ENCODE data around the gene RNF38.

Gene RNF38

GRCh38 chr9:36363448-36363847, 36.6 kb downstream of the RNF38 start:
- H3K9me3 ChIP-seq, result no peaks in the 10 kb centered on the region
- H3K36me3 ChIP-seq, result peaks cover 62% of the 10 kb centered on the region
- H3K27me3 ChIP-seq, result no peaks in the 10 kb centered on the region

GRCh38 chr9:36358486-36358885, 41.6 kb downstream of the RNF38 start:
- no peak for TF ChIP-seq CTCF (IDR thresholded peaks at IDR 0.05)
- Histone ChIP-seq H3K27ac (no peak overlapping the region), H3K9me3 (no peaks in the 10 kb centered on the region), H3K27me3 (no peaks in the 10 kb centered on the region), H3K4me1 (ENCODE audit: control insufficient read depth in 1 of 2, insufficient read depth in 1 of 2, low read depth in 1 of 2, low read length in 1 of 2) (peaks cover 16 to 17% of the 10 kb centered on the region in 2 experiments), H3K36me3 (peaks cover 54% of the 10 kb centered on the region), H3K4me3 (ENCODE audit: low read depth in 1 of 2, low read length in 1 of 2) (no peak overlapping the region)

More at GRCh38 chr9:36363448-36363847, 36.6 kb downstream of the RNF38 start:
- Histone ChIP-seq H3K27ac (no peak overlapping the region), H3K4me3 (ENCODE audit: low read depth in 1 of 2, low read length in 1 of 2) (no peak overlapping the region), H3K4me1 (ENCODE audit: control insufficient read depth in 1 of 2, insufficient read depth in 1 of 2, low read depth in 1 of 2, low read length in 1 of 2) (no peaks in the 10 kb centered on the region)
- TF ChIP-seq CTCF (IDR thresholded peaks at IDR 0.05), result no peak

GRCh38 chr9:36357639-36358038, 42.4 kb downstream of the RNF38 start:
- no peak overlapping the region for H3K4me3 ChIP-seq (ENCODE audit: low read depth in 1 of 2, low read length in 1 of 2)
- H3K9me3 ChIP-seq, result no peaks in the 10 kb centered on the region
- no peak for TF ChIP-seq CTCF (IDR thresholded peaks at IDR 0.05)
- peaks cover 62% of the 10 kb centered on the region for H3K36me3 ChIP-seq
- H3K27me3 ChIP-seq, result no peaks in the 10 kb centered on the region
- H3K4me1 ChIP-seq (ENCODE audit: control insufficient read depth in 1 of 2, insufficient read depth in 1 of 2, low read depth in 1 of 2, low read length in 1 of 2), result peaks cover 16 to 17% of the 10 kb centered on the region in 2 experiments
- peak overlapping the region; percentile 68 for H3K27ac ChIP-seq

GRCh38 chr9:36346569-36346968, 53.5 kb downstream of the RNF38 start:
- TF ChIP-seq CTCF (IDR thresholded peaks at IDR 0.05), result no peak
- Histone ChIP-seq H3K36me3 (peaks cover 98% of the 10 kb centered on the region), H3K9me3 (no peaks in the 10 kb centered on the region), H3K4me1 (ENCODE audit: control insufficient read depth in 1 of 2, insufficient read depth in 1 of 2, low read depth in 1 of 2, low read length in 1 of 2) (peaks cover 5 to 7% of the 10 kb centered on the region in 2 experiments), H3K4me3 (ENCODE audit: low read depth in 1 of 2, low read length in 1 of 2) (no peak overlapping the region), H3K27me3 (no peaks in the 10 kb centered on the region), H3K27ac (no peak overlapping the region)

- TF ChIP-seq CTCF (IDR thresholded peaks at IDR 0.05), result no peak
Measured at GRCh38 chr9:36345103-36345846, 54.8 kb downstream of the RNF38 start.

More at GRCh38 chr9:36345103-36345846, 54.8 kb downstream of the RNF38 start:
- Histone ChIP-seq H3K27ac (no peak overlapping the region), H3K4me1 (ENCODE audit: control insufficient read depth in 1 of 2, insufficient read depth in 1 of 2, low read depth in 1 of 2, low read length in 1 of 2) (peaks cover 3 to 5% of the 10 kb centered on the region in 2 experiments), H3K36me3 (peaks cover 99% of the 10 kb centered on the region), H3K4me3 (ENCODE audit: low read depth in 1 of 2, low read length in 1 of 2) (no peak overlapping the region), H3K27me3 (no peaks in the 10 kb centered on the region), H3K9me3 (no peaks in the 10 kb centered on the region)

All from neutrophil (primary cell).